ENCODE measurements around the gene GLIPR1L1.
A peak's percentile ranks its signal among the peaks of the same experiment; 100 is the strongest.
"Not testable (repeated sequence)": the region's sequence is repeated elsewhere in the genome, so short reads cannot be mapped to it uniquely, and the experiment has no call there.

Gene GLIPR1L1

DNA sequence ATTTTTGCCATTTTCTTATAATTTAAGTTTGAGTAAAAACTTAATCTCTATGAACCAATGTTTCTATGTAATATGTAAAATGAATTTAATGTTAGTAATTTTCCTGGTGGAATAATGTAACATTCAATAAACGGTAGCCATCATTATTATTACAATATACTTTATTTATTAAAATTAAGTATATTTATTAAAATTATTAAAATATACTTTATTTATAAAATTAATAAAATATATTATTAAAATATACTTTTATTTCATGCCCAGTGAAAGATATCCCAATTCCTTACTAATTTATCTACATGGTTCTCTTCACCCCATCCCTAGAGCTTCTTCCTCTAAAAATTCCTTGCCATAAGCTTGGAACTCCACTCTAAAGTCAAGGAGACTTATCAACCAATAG is 6.8 kb upstream of the GLIPR1L1 start:
- peaks cover 33% of the 10 kb centered on the region for H3K27me3 Mint-ChIP-seq (ENCODE audit: low read depth)
- no peak overlapping the region for H3K4me3 Mint-ChIP-seq
- H3K9me3 Mint-ChIP-seq = no peaks in the 10 kb centered on the region

DNA sequence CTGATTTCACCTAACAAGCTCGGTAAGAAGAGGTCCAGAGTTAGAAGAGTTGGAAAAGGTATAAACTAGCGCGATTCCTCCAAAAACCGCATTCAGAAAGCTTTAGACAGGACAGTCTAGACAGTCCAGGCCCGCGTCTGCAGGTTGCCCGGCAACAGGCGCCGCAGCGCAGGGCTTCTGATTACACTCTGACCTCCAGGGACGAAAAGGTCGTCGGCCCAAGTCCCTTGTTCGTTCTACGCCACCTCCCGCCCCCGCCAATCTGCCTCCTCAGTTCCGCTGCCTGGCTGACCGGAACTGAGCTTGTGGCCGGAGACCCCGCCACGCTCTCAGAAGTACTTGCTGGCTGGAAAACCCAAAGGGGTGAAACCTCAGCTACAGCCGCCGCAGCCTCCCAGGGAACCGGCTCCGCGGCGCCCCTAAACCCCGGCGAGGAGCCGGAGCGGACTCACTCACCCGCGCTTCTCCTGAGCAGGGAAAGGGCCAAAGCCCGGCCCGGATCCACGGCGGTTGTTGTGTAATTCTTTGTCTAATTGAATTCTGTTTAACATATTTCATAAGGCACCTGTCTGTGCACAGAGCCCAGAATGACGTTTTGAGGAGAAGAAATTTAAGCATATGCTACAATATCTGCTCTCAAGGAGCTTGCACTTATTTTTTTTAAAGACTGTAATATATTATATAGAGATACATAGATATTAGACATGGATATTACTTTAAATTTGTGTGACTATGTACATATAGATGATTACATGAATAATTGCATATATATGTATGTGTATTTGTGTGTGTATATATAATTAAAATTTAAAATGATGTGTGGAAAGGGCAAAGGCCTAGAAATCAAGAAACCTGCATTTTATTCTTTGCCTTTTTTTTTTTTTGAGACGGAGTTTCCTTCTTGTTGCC is 4.3 kb upstream of the GLIPR1L1 start, which contains the start of gene CAPS2:
TSS of gene CAPS2 (minus strand) at position 407 of the 909 bp plus-strand sequence. CDS start 3,826 bp downstream, outside the sequence.
- H3K9me3 Mint-ChIP-seq = no peaks in the 10 kb centered on the region
- no peak within 1 kb of the TSS for H3K27ac Mint-ChIP-seq
- H3K36me3 Mint-ChIP-seq (ENCODE audit: low read depth) = no peaks in the 10 kb centered on the region
- peak within 1 kb of the TSS; percentile 77 for H3K4me3 Mint-ChIP-seq
- H3K27me3 Mint-ChIP-seq (ENCODE audit: low read depth) = peaks cover 55% of the 10 kb centered on the region
- peaks cover 16% of the 10 kb centered on the region for H3K4me1 Mint-ChIP-seq (ENCODE audit: low read depth)

More for the DNA sequence above, 6.8 kb upstream of the GLIPR1L1 start:
- Mint-ChIP-seq H3K27ac (no peak overlapping the region), H3K4me1 (ENCODE audit: low read depth) (peaks cover 7% of the 10 kb centered on the region), H3K36me3 (ENCODE audit: low read depth) (no peaks in the 10 kb centered on the region)

DNA sequence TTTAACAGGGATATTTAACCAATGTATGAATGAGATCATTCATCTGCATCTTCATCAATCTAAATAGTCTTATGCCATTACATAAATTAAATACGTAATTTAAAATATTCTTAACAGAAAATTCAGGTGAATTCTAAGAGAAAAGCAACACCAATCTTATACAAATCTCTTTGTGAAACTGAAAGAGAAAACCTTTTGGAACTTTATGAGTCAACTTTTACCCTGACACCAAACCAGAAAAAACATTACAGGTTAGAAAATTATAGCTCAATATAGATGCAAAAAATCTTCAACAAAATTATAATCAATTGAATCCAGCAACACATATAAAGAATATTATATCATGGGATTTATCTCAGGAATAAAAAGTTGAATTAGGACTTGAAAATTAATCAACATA is 3.4 kb downstream of the GLIPR1L1 start:
- no peaks in the 10 kb centered on the region for H3K36me3 Mint-ChIP-seq (ENCODE audit: low read depth)
- H3K27me3 Mint-ChIP-seq (ENCODE audit: low read depth) = peaks cover 47% of the 10 kb centered on the region
- H3K27ac Mint-ChIP-seq = no peak overlapping the region
- H3K9me3 Mint-ChIP-seq = no peaks in the 10 kb centered on the region
- no peak overlapping the region for H3K4me3 Mint-ChIP-seq
- H3K4me1 Mint-ChIP-seq (ENCODE audit: low read depth) = peaks cover 19% of the 10 kb centered on the region

DNA sequence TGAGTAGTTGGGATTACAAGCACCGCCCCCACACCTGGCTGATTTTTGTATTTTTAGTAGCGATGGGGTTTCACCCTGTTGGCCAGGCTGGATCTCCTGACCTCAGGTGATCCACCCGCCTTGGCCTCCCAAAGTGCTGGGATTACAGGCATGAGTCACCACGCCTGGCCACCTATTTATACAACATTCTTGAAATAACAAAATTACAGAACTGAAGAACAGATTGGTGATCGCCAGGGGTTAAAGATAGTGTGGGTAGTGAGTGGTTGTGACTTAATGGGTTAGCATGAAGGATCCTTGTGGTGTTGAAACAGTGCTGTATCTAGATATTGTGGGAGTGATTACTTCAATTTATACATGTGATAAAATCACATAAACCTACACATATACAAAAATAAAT is 7.4 kb downstream of the GLIPR1L1 start:
- Mint-ChIP-seq H3K36me3 (ENCODE audit: low read depth) (no peaks in the 10 kb centered on the region), H3K4me1 (ENCODE audit: low read depth) (peaks cover 13% of the 10 kb centered on the region), H3K27ac (no peak overlapping the region), H3K9me3 (peaks cover 2% of the 10 kb centered on the region), H3K4me3 (no peak overlapping the region), H3K27me3 (ENCODE audit: low read depth) (peaks cover 29% of the 10 kb centered on the region)

DNA sequence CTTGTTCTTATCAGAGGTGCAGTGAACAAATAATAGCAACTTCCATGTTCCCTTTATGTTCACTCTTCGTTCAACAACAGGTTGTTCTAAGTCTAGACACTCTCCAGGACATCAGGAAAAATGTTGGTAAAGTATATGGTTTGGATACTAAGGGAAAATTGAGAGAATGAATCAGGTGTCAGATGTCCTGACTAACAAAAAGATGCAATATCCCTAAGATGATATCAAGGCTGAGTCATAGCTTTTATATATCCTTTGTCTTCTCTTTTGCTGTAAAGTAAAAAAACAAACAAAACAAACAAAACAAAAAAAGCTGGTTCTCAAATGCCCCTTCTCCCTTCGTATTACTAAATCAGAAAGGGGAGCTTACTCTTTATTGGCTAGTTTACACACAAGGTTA is 11.1 kb downstream of the GLIPR1L1 start:
- Mint-ChIP-seq H3K4me3 (no peak overlapping the region), H3K4me1 (ENCODE audit: low read depth) (peaks cover 4% of the 10 kb centered on the region), H3K36me3 (ENCODE audit: low read depth) (no peaks in the 10 kb centered on the region), H3K9me3 (peaks cover 3% of the 10 kb centered on the region), H3K27me3 (ENCODE audit: low read depth) (peaks cover 18% of the 10 kb centered on the region), H3K27ac (no peak overlapping the region)

DNA sequence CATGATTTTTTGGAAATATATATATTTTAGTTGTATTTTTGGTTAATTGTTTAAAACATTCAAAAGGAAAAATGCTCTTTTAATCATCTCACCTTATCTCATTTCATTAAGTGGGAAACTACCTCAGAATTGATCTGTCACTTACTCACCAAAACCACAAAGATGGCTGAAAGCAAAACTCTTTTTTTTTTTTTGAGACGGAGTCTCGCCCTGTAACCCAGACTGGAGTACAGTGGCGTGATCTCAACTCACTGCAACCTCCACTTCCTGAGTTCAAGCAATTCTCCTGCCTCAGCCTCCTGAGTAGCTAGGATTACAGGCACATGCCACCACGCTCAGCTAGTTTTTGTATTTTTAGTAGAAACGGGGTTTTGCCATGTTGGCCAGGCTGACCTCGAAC is 11.7 kb downstream of the GLIPR1L1 start:
- H3K27ac Mint-ChIP-seq; H3K4me3 Mint-ChIP-seq; H3K9me3 Mint-ChIP-seq; H3K4me1 Mint-ChIP-seq (ENCODE audit: low read depth); H3K36me3 Mint-ChIP-seq (ENCODE audit: low read depth): not testable (repeated sequence)
- H3K27me3 Mint-ChIP-seq (ENCODE audit: low read depth) = peaks cover 15% of the 10 kb centered on the region

DNA sequence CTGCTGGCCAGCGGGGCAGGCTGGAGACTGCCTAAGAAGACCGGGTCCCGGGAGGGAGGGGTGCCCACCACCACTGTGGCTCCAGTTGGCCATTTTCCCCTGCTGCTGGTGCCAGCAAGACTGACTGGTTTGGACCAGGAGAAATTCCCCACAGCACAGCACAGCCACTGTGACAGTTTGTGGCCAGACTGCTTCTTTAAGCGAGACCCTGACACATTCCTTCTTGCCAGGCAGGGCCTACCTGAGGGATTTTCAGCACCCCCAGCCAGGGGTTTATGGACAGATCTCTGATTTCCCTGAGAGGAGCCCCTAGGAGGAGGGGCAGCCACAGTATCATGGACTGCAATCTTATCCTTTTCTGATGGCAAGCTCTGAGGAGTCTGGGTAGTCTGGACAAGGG is 15.5 kb downstream of the GLIPR1L1 start:
- H3K36me3 Mint-ChIP-seq (ENCODE audit: low read depth) = no peaks in the 10 kb centered on the region
- peaks cover 29% of the 10 kb centered on the region for H3K9me3 Mint-ChIP-seq
- H3K27me3 Mint-ChIP-seq (ENCODE audit: low read depth) = peaks cover 19% of the 10 kb centered on the region
- H3K4me3 Mint-ChIP-seq = no peak overlapping the region
- H3K27ac Mint-ChIP-seq = no peak overlapping the region
- H3K4me1 Mint-ChIP-seq (ENCODE audit: low read depth) = peaks cover 4% of the 10 kb centered on the region

DNA sequence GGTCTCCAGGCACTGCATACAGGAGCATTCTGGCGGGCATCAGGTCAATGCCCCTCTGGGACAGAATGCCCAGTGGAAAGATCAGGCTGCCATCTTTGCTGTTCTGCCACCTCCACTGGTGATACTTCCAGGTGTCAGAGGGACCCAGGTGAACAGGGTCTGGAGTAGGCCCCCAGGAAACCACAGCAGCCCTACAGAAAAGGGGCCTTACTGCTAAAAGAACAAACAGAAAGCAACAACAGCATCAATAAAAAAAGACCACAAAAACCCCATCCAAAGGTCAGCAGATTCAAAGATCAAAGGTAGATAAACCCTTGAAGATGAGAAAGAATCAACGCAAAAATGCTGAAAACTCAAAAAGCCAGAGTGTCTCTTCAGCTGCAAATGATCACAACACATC is 15.9 kb downstream of the GLIPR1L1 start:
- peaks cover 18% of the 10 kb centered on the region for H3K27me3 Mint-ChIP-seq (ENCODE audit: low read depth)
- no peak overlapping the region for H3K4me3 Mint-ChIP-seq
- peaks cover 33% of the 10 kb centered on the region for H3K9me3 Mint-ChIP-seq
- H3K4me1 Mint-ChIP-seq (ENCODE audit: low read depth) = peaks cover 4% of the 10 kb centered on the region
- H3K27ac Mint-ChIP-seq = no peak overlapping the region
- no peaks in the 10 kb centered on the region for H3K36me3 Mint-ChIP-seq (ENCODE audit: low read depth)

DNA sequence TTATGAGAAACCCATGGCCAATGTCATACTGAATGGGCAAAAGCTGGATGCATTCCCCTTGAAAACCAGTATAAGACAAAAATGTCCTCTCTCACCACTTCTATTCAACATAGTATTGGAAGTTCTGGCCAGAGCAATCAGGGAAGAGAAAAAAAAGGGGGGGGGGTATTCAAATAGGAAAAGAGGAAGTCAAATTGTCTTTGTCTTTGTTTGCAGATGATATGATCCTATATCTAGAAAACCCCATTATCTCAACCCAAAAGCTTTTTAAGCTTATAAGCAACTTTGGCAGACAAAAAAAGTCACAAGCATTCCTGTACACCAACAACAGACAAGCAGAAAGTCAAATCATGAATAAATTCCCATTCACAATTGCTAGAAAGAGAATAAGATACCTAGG is 19.5 kb downstream of the GLIPR1L1 start:
- peaks cover 15% of the 10 kb centered on the region for H3K27me3 Mint-ChIP-seq (ENCODE audit: low read depth)
- H3K9me3 Mint-ChIP-seq = peaks cover 30% of the 10 kb centered on the region
- no peaks in the 10 kb centered on the region for H3K4me1 Mint-ChIP-seq (ENCODE audit: low read depth)
- no peak overlapping the region for H3K27ac Mint-ChIP-seq
- no peak overlapping the region for H3K4me3 Mint-ChIP-seq
- H3K36me3 Mint-ChIP-seq (ENCODE audit: low read depth) = no peaks in the 10 kb centered on the region

DNA sequence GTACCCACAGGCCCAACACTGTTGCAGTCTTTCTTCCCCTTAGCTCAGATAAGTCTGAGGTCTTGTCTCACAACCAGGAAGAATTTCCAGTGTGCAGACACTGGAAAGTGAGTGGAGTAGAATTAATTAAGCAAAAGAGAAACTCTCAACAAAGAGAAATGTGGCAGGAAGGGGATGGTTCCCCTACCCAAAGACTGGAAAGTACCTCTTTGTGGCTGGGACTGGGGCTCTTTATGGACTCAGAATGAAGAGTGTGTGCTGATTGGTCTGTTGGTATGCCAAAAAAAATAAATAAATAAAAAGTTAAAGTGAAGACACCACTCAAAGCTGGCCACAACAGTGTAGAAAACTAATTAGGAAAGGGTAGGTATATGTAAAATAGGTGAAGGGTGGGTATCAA is 26.4 kb downstream of the GLIPR1L1 start:
- H3K4me1 Mint-ChIP-seq (ENCODE audit: low read depth) = peaks cover 16% of the 10 kb centered on the region
- no peak overlapping the region for H3K4me3 Mint-ChIP-seq
- no peaks in the 10 kb centered on the region for H3K27me3 Mint-ChIP-seq (ENCODE audit: low read depth)
- peaks cover 23% of the 10 kb centered on the region for H3K9me3 Mint-ChIP-seq
- H3K27ac Mint-ChIP-seq = peak overlapping the region; percentile 62
- H3K36me3 Mint-ChIP-seq (ENCODE audit: low read depth) = peaks cover 16% of the 10 kb centered on the region

DNA sequence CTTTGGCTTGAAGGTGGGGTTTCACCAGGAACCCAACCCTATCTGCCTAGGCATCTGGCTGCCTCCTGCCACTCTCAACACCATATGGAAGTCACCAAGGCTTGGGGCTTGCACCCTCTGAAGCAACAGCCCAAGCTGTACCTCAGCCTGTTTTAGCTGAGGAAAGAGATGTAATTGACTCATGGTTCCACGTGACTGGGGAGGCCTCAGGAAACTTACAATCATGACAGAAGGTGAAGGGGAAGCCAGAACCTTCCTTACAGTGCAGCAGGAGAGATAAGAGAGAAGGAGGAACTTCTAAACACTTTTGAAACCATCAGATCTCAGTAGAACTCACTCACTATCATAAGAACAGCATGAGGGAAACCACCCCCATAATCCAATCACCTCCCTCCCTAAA is 26.9 kb downstream of the GLIPR1L1 start:
- Mint-ChIP-seq H3K27ac (peak overlapping the region; percentile 77), H3K27me3 (ENCODE audit: low read depth) (no peaks in the 10 kb centered on the region), H3K4me3 (no peak overlapping the region), H3K36me3 (ENCODE audit: low read depth) (peaks cover 16% of the 10 kb centered on the region), H3K4me1 (ENCODE audit: low read depth) (peaks cover 16% of the 10 kb centered on the region), H3K9me3 (peaks cover 23% of the 10 kb centered on the region)

DNA sequence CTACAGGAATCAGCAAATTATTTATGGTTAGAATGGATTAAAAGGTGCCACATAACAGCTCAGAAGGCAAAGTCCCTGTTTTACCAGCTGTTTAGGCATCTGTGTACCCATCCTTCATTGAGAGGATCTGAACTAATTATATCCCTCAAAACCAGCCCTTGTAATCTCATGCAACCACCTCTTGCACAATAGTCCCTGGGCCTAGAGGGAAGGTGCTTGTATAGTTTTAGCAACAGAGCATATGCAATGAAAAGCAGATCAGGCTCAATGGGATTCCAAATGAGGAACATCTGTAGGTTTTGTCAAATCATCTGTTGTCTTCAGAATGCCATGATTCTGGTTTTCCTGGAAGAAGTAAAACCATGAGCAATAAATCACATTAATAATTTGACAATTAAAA is 30.4 kb downstream of the GLIPR1L1 start:
- no peak overlapping the region for H3K27ac Mint-ChIP-seq
- H3K4me3 Mint-ChIP-seq = no peak overlapping the region
- H3K9me3 Mint-ChIP-seq = peaks cover 19% of the 10 kb centered on the region
- no peaks in the 10 kb centered on the region for H3K27me3 Mint-ChIP-seq (ENCODE audit: low read depth)
- peaks cover 19% of the 10 kb centered on the region for H3K4me1 Mint-ChIP-seq (ENCODE audit: low read depth)
- peaks cover 13% of the 10 kb centered on the region for H3K36me3 Mint-ChIP-seq (ENCODE audit: low read depth)

DNA sequence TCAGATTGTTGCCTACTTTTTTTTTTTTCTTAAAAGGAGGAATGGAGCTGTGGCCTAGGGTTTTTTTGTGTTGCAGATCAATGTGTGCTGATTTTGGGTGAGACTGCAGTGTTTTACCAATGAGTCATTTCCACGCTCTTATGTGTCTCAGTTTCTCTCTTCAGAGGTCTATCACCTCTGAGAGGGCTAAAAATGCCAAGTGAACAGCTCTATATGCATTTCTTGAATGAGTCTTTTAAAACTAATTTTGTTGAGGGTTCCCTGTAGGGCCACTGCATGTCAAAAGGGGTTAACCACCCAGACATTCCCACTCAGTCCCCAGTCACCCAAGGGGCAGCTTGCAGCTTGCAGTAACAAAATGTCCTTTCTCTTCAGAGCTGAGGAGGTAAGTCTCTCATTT is 32.2 kb downstream of the GLIPR1L1 start:
- Mint-ChIP-seq H3K4me1 (ENCODE audit: low read depth) (peaks cover 5% of the 10 kb centered on the region), H3K4me3 (no peak overlapping the region), H3K36me3 (ENCODE audit: low read depth) (no peaks in the 10 kb centered on the region), H3K9me3 (peaks cover 3% of the 10 kb centered on the region), H3K27me3 (ENCODE audit: low read depth) (no peaks in the 10 kb centered on the region), H3K27ac (no peak overlapping the region)

DNA sequence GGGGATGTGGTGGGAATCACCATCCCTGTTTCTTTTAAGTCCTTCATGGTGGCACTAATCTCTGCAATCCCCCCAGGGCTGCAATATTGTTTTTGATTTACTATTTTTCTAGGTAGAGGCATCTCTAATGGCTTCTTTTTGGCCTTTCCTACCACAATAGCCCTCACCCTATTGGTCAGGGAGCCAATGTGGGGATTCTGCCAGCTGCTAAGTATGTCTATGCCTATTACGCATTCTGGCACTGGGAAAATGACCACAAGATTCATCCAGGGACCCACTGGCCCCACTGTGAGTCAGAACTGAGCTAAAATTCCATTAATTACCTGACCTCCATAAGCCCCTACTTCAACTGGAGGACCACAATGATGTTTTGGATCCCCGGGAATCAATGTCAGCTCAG is 40.5 kb downstream of the GLIPR1L1 start:
- H3K4me1 Mint-ChIP-seq (ENCODE audit: low read depth) = no peaks in the 10 kb centered on the region

DNA sequence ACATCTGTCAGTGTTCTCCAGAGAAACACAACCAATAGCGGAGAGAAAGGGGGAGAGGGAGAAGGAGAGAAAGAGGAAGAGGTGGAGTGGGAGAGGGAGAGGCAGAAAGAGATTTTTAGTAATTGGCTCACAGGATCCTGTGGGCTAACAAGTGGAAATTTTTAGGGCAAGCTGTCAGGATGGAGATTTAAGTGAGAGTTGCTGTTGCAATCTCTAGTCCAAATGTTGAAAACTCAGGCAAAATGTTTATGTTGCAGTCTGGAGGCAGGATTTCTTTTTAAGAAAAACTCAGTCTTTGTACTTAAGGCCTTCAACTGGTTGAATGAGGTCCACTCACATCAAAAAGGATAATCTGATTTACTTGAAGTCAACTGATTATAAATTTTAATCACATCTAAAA is 43.9 kb downstream of the GLIPR1L1 start:
- Mint-ChIP-seq H3K4me1 (ENCODE audit: low read depth) (no peaks in the 10 kb centered on the region), H3K4me3 (no peak overlapping the region), H3K27me3 (ENCODE audit: low read depth) (no peaks in the 10 kb centered on the region), H3K27ac (no peak overlapping the region), H3K36me3 (ENCODE audit: low read depth) (no peaks in the 10 kb centered on the region), H3K9me3 (no peaks in the 10 kb centered on the region)

More for the DNA sequence above, 40.5 kb downstream of the GLIPR1L1 start:
- Mint-ChIP-seq H3K9me3 (no peaks in the 10 kb centered on the region), H3K36me3 (ENCODE audit: low read depth) (no peaks in the 10 kb centered on the region), H3K27me3 (ENCODE audit: low read depth) (no peaks in the 10 kb centered on the region), H3K27ac (no peak overlapping the region), H3K4me3 (no peak overlapping the region)

All from T-helper 1 cell treated with Interleukin-12 subunit alpha and Interleukin-12 subunit beta and Interleukin-4 antibody, amounts not matched to agents 30 μg/mL and 1 μg/mL, for 36 hours (primary cell).